IPS-18c (cell line): ENCODE data around the gene C17orf113.

ENCODE experiments used
- H3K4me3 ChIP-seq: 2 replicates; pipeline ENCODE4 v1.7.0; 2013; ENCODE audit warnings: low read depth, mild to moderate bottlenecking, low read length, moderate library complexity; ENCODE audit not compliant: insufficient read depth
- H3K9me3 ChIP-seq: one replicate; pipeline ENCODE4 v1.6.1; 2013; ENCODE audit warnings: mild to moderate bottlenecking, low read length, moderate library complexity; ENCODE audit not compliant: control insufficient read depth, insufficient read depth

The C17orf113 gene

DNA sequence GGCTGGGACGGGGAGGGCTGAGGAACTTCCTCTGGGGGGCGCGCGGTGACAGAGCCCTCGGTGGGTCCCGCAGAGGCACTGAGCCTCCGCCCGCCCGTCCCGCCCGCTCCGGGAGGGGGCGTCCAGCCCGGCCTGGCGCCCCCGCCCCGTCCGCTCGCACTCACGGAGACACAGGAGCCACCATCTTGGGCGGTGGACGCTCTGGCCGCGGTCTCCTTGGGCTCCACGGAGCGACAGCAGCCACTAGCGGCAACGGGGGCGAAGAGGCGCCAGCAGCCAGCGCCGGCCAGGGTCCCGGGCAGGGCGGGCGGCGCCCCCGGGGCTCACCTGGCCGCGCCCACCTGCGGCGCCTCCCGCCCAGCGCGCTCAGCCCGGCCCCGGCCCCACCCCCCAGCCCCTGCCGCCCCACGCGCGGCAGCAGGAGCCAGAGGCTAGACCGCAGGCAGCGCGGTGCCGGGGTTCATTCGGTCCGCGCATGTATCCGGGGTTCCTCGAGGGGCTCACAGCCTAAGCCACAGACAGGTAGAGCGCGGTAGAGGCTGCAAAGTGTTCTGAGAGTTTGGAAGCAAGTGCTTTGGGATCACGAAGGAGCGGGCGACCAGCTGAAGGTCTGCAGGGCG lies at the start of gene C17orf113:
C17orf113 (minus strand) TSS at position 209 of the 620 bp plus-strand sequence. CDS start 7,225 bp downstream, outside the sequence.
- H3K4me3 ChIP-seq = peak within 1 kb of the TSS; percentile 70
- H3K9me3 ChIP-seq = peaks cover 2% of the 10 kb centered on the region

DNA sequence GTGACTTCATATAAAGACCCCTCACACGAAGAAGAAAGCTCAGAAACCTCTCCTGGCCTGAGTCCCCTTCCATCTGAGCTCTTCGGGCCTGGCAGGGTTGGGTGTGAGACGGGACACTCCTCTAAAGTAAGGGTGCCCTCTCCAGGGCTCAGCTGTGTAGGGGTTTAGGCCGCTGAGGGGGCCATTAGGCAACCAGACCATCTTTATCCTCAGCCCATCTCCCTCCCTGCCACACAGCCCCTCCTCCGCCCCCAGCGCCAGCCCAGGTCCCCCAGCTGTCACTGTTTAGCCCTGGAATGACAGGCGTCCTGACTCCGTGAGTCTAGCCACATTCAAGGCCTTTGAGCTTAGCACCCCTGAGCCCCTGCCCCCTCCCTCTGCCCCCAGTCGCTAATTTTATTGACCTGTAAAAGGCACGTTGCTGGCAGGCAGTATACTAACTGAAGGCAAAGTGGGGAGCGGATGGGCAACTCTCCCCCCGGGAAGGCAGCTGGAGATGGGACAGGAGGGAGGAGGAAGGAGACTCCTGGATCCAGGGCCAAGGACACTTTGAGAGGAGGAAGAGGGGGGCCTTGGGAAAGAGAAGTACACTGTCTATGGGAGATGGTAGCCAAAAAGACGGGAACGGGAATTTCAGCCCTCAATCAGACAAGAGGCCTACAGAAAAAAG lies 48.5 kb upstream of the C17orf113 start:
- H3K4me3 ChIP-seq = peak overlapping the region; percentile 31; the same call in 1 of the 2 replicates
- H3K9me3 ChIP-seq = peaks cover 4% of the 10 kb centered on the region

DNA sequence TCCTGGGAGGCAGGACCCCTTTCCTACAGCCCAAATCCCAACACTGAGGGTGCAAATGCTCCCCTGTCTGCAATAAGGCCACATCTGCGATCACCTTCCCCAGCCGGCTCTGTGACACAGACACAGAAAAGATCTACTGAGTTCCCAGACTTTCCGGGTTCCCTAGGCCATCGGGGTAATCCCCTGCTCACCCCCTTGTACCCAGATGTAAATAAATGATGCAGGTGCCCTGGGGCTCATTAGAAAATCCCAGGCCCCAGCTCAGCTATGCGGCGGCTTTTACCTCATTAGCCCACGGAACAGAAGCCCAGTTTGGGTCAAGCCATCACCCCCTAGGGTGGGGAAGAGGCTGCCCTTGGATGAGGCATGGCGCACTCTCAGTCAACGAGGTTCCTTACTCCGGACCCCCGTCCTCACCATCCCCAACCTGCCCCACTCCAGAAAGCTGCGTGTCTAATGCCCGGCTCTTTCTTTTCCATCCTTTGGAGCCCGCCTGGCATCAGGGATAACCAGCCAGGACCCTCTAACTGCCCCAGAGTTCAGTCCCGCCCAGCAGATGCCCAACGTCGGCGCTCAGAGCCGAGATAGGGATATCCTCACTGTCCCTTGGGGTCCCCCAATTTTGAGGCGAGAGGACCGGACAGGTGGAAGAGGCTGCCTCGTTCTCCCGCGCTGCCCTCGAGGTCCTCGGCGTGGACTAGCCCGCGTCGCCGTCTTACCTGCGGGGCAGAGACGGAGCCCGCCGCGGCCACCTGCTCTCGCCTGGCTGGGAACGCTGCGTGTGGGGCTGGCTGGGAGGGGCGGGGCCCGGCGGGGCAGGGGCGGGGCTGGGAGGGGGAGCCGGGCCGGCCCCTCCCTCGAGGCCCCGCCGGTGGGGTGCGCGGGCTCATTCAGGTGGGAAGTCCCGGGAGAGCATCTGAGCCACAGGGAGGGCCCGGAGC lies 47.6 kb upstream of the C17orf113 start, which contains the start of gene ZNF385C:
ZNF385C (minus strand) TSS at position 783 of the 941 bp plus-strand sequence. CDS start 35,417 bp downstream, outside the sequence.
- H3K9me3 ChIP-seq = peaks cover 4% of the 10 kb centered on the region
- peak within 1 kb of the TSS; percentile 47 for H3K4me3 ChIP-seq

DNA sequence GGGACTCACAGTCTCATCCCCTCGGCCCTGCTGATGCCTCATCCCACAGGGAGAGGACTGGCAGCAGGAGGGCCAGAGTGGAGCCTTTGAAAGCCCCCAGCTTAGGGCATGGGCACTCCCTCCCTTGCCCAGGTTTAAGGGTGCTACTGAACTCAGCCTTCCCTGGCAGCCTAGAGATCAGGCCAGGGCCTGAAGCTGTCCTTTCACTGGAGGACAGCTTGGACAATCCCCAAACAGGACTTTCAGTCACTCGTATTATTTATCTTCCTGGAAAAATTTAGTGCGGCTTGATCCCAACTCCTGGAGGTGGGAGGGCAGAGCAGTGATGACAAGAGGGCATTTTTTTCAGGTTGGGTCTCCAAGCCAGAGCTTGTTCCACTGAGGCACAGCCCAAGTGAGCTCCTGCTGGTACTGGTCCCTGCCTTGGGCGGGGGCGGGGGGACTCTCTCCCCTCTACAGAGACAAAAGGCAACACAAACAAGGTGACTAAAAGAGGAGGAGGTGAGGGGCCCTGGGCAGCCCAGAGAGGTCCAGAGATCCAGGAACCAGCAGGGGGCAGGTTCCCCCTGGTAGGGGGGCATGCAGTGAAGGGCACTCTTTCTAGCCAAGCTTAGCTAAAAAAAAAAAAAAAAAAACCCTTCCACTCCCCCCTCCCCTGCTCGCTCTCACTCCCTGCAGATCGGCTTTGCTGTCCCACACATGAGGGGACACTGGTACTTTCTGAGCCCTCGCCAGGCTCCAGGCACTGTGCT lies 46.1 kb upstream of the C17orf113 start:
- no peak overlapping the region; the same call in 1 of the 2 replicates for H3K4me3 ChIP-seq
- H3K9me3 ChIP-seq = peaks cover 2% of the 10 kb centered on the region

DNA sequence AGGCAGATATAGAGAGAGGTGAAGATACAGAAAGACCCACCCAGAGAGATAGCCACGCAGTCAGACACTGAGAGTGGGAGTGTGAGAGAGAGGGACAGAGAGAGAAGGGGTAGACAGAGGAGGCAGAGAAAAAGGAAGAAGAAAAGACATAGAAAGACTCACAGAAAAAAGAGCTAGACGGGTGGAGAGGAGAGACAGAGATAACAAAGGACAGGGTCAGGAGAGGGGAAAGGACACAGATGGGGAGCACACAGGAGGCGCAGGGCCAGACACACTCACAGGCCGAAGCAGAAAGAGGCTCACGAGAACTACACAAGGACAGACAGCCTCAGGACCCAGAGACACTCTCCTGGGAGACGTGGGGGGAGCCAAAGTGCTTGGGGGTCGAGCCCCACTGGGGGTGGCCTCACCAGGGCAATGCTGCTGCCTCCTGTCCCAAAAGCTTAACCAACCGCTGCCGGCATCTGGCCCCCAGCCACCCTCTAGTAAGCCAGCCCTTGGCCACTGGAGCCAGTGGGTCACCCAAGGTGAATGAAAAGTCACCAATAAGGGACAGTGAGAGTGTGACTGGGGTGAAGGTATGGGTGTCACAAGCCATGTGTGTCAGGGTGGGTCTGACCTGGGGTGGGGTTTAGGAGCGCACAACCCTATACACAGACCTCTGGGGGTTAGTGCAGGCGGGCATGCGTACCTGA lies 44.1 kb upstream of the C17orf113 start:
- Histone ChIP-seq H3K9me3 (peaks cover 2% of the 10 kb centered on the region), H3K4me3 (no peak overlapping the region)

DNA sequence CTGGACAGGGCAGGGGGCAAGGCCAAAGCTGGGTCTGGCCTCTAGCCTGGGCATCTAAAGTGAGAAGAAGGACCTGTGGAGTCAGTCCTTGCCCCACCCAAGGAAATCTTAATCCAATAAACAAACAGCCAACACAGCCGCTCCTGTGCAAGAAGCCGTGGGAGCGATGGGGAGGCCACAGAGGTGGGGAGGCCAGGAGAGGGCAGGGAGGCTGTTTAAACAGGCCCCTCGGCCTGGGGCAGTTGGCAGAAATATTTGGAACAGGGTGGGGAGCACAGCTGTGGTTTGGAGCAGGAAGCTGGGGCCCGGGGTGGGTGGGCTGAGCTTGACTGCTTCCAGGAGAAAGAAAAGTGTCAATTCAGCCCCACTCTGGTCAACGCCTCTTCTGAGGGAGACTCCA lies 42.5 kb upstream of the C17orf113 start:
- Histone ChIP-seq H3K9me3 (no peaks in the 10 kb centered on the region), H3K4me3 (no peak overlapping the region)

DNA sequence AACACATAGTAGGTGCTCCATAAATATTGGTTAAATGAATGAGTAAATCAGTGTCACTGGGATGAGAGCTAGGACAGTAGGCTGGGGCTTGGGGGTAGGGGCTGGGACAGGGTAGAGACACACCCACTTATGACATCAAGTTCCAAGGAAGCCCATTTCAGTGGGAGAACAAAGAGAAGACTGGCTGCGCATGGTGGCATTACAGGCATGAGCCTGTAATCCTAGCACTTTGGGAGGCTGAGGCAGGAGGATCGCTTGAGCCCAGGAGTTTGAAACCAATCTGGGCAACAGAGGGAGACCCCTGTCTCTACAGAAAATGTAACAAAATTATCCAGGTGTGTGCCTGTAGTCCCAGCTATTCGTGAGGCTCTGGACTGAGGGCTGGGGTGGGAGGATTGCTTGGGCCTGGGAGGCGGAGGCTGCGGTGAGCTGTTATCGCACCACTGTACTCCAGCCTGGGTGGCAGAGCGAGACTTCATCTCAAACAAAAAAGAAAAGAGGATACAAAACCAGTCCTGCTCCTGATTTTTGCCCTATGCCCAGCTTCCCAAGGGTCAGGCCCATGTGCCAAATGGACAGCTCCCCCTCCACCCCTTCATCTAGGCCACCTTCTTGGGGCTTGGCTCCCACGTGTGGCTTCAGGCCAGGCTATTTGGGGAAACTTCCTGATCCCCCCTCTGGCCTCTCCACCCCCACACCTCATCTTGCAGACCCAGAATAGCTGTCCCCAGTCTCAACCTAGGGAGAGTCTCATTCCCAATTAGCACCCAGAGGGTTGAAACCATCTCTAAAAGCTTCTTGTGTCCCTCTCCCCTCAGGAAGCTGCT lies 40.8 kb upstream of the C17orf113 start:
- no peak overlapping the region for H3K4me3 ChIP-seq
- no peaks in the 10 kb centered on the region for H3K9me3 ChIP-seq

DNA sequence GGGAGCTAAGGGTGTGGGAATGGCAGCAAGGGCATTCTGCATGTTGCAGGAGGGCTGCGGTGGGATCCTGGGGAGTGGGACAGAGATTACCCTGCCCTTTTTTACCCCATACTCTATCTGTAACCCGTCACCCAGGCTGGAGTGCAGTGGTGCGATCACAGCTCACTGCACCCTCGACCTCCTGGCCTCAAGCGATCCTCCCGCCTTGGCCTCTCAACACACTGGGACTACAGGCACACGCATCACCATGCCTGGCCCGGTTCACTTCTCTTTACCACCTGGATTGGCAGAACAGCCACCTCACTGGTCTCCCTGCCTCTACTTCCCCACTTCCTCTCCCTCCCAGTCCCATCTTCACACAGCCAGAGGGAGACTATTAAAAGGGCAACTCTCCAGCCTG lies 38.3 kb upstream of the C17orf113 start:
- H3K4me3 ChIP-seq = no peak overlapping the region

DNA sequence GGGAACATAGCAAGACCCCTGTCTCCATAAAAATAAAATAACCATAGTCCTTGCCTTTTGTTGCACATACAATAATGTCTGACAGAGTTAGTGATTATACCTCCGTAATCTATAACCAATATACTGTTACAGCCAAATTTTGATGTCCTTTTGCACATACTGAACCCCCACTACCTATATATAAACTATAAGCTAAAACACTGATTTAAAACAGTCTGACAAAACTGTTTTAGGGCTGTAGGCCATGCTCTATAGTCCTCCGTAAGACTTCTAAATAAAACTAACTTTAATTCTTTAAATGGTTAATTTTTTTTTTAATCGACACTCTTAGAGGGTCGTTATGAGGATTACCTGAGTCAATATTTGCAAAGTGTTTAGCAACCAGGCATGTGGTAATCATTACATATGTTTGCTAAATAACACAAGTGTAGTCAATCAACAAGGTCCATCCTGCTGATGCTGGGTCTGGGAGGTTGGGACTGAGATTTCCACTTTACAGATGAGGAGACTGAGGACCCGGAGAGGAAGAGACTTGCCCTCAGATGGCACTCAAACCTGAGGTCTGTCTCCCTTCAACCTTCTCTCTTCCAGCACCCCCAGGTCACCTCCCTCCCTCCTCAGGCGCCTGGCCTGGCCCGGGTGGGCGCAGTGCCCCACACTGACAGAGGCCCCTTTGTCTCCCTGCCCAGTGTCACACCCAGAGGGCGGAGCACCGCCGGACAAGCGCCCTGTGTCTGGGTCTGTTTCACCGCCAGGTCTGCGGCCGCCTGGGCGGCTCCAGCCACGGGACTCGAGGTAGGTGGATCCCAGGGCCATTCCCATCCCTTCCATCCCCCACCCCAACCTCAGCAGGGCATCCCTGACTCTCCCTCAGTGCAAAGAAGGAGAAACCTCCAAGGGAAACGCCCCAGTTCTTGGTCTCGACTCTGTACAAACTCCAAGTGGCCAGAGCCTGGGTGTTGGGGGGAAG lies 37.6 kb upstream of the C17orf113 start:
- H3K4me3 ChIP-seq = no peak overlapping the region
- no peaks in the 10 kb centered on the region for H3K9me3 ChIP-seq

More for the DNA sequence above, 38.3 kb upstream of the C17orf113 start:
- H3K9me3 ChIP-seq = no peaks in the 10 kb centered on the region

DNA sequence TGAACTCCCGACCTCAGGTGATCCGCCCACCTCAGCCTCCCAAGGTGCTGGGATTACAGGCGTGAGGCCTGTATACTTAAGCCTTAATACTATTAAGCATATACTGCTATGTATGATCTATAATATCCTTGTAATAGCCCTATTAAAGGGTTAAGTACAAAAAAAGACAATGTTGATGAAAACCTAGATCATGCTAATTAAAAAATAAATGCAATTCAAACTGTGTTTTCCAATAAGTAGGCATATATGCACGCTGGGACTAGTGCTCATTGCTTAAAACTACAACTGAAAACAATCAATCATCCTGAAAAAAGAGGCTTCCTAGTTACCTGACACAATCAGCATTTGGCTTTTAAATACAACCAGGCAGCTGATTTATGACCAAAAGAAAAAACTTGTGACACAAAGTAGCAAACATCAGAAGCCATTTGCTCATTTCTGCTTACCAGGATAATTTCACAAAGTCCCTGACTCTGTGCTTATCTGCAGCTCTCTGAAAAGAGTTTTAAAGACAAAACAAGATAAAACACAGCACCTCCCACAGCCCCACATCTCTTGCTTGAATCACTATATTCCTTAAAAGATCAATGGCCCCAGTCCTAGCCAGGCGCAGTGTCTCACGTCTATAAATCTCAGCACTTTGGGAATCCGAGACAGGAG lies 36.8 kb upstream of the C17orf113 start:
- H3K9me3 ChIP-seq = no peaks in the 10 kb centered on the region

DNA sequence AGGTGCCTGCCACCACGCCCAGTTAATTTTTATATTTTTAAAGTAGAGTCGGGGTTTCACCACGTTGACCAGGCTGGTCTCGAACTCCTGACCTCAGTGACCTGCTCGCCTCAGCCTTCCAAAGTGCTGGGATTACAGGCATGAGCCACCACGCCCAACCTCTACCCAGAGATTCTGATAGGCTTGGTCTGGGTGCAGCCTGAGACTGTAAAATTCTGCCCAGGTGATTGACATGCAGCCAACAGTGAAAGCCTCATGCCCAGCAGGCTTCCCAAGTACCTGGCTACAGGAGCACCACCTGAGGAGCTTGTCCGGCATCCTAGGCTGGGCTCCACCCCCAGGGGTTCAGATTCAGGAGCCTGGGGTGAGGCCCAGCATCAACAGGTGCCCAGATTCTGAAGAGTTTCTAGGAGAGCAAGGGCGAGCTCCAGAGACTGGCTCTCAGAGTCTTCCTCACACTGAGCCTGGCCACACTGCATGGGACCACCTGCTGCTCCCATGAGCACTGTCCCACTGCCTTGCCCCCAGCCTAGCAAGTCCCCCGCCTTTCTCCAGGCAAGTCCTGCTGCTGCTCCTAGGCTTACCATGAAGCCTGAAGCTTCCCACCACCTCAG lies 31.2 kb upstream of the C17orf113 start:
- H3K4me3 ChIP-seq = no peak overlapping the region

More for the DNA sequence above, 36.8 kb upstream of the C17orf113 start:
- no peak overlapping the region for H3K4me3 ChIP-seq

DNA sequence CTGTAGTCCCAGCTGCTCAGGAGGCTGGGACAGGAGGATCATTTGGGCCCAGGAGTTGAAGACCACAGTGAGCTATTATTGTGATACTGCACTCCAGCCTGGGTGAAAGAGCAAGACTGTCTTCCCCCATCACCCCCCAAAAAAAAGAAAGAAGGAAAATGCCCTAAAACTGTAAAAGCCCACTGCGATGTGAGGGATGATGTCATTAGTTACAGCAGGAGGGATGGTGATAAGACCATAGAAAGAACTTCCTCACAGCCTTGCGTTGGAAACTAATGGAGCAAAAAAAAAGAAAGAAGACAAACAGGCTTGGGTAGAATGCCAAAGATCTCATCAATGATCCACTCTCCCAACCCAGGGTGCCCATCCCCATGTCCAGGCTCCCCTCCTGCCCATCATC lies 29.1 kb upstream of the C17orf113 start:
- no peak overlapping the region for H3K4me3 ChIP-seq
- H3K9me3 ChIP-seq = no peaks in the 10 kb centered on the region

More for the DNA sequence above, 31.2 kb upstream of the C17orf113 start:
- H3K9me3 ChIP-seq = no peaks in the 10 kb centered on the region

DNA sequence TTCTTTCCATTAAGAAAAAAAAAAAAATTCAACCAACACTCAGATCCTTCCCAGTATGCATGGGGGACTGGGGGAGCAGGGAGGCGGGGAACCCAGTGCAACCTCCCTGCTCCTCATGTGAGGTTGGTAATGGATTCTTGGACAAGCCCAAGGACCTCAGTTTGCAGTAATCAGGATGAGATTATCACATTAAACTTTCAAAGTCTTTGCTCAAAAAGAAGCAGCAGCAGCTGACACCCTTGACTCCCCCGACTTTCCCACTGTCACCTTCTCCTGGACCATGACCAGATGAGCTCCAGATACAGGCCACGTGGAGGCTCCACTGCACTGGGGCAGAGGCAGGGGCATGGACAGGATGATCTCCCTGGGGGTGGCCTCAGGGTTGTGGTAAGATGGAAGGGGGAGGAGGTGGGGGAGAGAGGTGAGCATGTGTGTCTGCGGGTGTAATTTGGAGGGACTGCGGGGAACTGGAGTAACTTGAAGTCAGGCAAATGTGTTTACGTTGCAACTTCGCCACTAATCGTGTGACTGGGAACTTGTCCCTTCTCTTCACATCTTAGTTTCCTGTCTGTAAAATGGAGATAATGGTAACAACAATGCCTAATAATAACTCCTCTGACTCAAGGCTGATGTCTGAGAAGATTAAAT lies 28.1 kb upstream of the C17orf113 start:
- Histone ChIP-seq H3K4me3 (no peak overlapping the region), H3K9me3 (no peaks in the 10 kb centered on the region)
